Daoy (cell line): ENCODE results near the gene HOXA5. TPM values are rescaled to one million over a fixed set of nuclear protein-coding genes. Genes with fewer than 3 reads are reported as not detected.
A peak's percentile ranks its signal among the peaks of the same experiment; 100 is the strongest.

Source experiments
- DNase-seq: peaks from one replicate; pipeline ENCODE4 v3.0.0-alpha.2; 2015; ENCODE audit warnings: low read depth
- total RNA-seq: library from RNA; depleted of rRNA; stranded (reverse); fragments of >200 nt; shearing (Covaris generic); gene quantifications from 2 replicates; pipeline ENCODE4 v1.2.3, GENCODE V29; 2014

HOXA5 gene
- total RNA-seq, 1 experiment from 2014 or later = 41.1 TPM

DNA sequence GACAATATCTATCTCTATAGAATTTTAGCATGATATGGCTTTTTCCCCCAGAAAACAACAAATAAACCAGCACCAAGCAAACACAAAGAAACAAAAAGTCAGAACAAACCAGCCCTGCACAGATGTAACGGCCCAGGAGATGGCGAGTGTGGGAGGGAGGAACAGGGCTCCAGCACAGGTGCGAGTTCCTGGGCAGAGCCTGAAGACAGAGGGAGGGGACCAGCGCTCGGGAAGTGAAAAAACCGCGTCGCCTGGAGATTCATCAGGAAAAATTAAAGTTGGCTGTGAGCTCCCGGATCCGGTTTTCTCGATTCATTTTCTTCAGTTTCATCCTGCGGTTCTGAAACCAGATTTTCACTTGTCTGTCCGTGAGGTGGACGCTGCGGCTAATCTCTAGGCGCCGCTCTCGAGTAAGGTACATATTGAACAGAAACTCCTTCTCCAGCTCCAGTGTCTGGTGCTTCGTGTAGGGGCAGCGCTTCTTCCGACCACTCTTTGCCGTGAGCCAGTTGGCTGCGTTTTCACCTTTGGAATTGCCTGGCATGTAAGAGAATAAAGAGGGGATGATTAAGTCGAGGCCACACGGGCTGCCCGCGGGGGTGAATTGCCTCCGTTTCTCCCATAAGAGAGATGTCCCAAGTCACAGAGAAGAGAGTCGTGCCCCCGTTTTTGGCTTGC lies 28.3 kb upstream of the HOXA5 start:
- DNase-seq = no peak

DNA sequence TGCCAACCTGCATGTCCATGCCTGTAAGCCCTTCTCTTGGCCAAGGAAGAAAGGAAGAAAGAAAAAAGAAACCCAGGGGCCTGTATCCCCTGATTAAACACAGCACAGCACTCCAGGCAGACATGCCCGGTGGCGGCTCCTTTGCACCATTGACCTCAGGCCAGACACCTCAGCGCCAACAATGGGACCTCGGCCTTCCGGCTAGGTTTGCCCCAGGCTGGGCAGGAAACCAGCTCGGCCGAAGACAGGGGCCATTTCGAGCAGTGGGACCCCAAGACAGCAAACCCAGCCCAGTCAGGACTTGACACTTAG lies 27.8 kb upstream of the HOXA5 start:
- DNase-seq = no peak

DNA sequence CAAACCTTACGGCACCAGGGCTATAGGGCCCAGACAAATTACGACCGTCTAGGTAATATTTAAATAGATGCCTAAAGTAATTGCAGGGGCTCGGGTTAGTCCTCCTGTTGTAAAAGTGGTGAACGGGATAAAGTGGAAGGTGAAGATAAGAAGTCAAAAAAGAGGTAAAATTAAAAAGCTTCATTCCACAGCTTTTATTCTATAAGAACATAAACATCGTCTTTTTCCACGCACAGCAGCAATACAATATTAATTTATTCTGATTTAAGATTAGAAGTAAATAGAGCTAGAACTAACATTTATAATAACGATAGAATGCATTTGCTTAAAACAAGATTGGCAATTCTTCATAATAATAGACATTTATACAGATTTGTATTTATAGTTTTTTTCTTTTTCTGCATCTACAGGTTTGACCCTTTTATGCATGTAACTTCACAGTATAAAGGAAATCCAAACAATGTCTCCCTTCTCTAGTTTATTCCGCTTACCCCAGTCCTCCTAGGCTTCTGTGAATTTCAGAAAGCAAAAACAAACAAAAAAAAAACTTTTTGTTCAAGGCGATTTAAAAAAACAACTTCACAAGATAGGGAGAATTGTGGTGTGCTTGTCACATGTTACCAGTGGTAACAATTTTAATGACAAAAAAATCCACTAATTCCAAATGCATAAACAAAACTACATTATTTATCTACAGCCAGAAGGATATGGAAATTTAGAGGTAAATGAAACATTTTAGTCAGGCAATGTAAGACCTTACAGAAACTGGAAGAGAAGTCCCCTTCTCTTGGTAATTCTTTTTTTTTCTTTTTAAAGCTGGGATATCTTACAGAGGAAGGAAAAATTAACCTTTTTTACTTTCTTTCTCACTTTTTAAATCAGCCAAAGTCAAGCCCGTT lies 27.2 kb upstream of the HOXA5 start:
- DNase-seq = no peak

DNA sequence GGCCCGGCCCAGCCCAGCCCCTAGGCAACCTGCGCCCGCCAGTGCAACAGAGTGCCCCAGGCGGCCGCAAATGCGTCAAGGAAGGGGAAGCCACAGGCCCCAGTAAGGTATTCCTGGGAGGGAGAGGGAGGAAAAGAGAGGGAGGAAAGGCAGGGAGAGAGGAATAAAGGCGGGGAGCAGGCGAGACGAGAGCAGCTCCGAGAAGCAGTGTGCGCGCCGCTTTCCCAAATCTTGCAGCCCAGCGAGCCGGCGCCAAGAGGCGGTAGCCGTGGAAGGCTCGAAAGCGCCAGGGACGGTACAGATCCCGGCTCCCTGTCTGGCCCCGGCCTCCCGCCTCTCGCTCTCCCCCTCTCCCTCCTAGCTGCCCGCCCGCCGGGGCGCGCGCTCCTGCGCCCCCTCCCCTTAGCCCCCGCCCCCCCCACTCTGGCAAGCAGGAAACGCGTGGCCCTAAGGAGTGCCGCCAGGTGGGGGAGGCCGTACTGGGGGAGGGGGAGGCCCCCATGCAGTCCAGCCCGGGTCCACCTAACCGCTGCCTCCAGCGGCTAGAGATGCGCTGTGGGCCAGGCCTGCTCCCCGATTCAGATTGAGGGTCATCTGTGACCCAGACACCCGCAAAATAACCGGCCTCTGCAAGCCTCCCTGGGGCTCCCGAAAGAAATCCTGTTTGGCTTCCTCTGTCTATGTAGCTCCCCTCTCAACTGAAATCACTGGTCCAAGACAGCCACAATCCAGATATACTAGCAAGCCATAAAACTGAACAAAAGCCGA lies 26.4 kb upstream of the HOXA5 start:
- no peak for DNase-seq

DNA sequence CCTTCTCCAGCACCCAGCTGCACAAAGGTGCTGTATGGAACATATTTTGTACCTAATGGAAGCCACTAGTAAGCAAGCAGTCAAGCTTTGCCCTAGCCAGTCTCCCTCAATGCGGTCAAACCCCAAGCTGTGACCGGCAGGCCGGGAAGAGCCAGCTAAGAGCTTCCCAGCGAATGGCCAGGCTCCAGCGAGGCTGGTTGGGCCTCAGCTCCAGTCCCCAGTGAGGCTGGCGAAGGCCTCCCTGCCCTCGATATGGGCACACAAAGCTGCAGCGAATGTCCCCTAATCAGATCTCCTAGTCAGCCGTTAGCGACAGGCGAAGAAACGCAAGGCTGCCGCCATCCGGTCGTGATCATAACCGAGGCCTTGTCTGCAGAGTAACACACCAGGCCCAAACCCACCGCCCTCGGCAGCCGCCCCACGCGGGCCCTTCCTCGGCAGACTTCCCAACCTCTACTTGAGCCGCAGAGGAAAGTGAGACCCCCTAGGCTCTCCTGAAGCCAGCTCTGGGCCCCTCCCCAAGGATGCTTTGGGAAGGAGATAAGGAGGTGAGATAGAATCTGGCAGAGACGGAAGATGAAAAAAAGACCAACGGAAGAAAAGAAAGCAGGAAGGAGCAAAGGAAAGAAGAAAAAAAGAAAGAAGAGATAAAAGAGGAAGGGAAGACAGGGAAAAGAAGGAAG lies 24.9 kb upstream of the HOXA5 start:
- DNase-seq = no peak

- no peak for DNase-seq
Measured at GRCh38 chr7:27167916-27168264, 24.4 kb upstream of the HOXA5 start.

GRCh38 chr7:27166531-27167505 lies 23.3 kb upstream of the HOXA5 start:
- no peak for DNase-seq

GRCh38 chr7:27165996-27166530 lies 22.6 kb upstream of the HOXA5 start:
- no peak for DNase-seq

DNA sequence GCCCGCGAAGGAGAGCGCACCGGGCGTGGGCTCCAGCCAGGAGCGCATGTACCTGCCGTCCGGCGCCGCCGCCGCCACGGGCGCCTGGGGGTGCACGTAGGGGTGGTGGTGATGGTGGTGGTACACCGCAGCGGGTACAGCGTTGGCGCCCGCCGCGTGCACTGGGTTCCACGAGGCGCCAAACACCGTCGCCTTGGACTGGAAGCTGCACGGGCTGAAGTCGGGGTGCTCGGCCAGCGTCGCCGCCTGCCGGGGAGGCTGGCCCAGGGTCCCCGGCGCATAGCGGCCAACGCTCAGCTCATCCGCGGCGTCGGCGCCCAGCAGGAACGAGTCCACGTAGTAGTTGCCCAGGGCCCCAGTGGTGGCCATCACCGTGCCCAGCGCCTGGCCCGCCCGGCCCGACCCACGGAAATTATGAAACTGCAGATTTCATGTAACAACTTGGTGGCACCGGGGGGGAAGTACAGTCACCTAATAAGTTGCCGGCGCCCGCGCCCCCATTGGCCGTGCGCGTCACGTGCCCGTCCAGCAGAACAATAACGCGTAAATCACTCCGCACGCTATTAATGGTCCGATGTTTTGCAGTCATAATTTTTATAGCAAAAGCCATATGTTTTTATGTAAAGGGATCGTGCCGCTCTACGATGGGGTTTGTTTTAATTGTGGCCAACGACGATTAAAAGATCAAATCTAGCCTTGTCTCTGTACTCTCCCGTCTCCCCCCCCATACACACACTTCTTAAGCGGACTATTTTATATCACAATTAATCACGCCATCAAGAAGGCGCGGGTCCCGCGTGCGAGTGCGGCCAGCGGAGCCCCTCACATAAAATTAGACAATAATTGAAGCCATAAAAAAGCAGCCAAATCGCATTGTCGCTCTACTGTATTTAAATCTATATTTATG lies 21.9 kb upstream of the HOXA5 start, which contains the start of gene HOXA9:
HOXA9 (minus strand) TSS at position 449 of the 907 bp plus-strand sequence; CDS start at position 369, 80 bp downstream.
- no peak for DNase-seq

DNA sequence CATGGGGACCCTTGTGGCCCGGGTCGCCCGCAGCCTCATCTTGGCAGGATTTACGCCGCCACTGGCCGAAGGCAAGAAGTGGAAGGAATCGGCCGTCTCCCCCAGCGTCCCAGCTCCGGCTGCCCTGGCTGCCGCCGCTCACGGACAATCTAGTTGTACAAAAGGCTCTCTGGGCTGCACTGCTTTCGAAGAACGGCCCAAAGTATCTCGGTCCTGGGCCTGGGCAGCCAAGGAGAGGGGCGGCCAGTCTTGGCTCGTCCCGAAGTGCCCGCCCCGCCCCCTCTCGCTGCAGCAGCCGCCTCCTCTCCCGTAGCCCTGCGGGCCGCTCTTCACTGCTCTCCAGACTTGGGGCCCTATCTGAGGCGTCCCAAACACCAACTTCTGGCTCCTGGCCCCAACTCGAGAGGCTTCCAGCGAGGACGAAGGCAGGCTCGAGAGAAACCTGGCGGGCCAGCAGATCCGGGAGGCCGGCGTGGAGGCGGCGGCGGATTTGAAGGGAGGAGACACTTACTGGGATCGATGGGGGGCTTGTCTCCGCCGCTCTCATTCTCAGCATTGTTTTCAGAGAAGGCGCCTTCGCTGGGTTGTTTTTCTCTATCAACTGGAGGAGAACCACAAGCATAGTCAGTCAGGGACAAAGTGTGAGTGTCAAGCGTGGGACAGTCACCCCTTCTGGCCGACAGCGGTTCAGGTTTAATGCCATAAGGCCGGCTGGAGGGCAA lies 21.0 kb upstream of the HOXA5 start:
- no peak for DNase-seq

DNA sequence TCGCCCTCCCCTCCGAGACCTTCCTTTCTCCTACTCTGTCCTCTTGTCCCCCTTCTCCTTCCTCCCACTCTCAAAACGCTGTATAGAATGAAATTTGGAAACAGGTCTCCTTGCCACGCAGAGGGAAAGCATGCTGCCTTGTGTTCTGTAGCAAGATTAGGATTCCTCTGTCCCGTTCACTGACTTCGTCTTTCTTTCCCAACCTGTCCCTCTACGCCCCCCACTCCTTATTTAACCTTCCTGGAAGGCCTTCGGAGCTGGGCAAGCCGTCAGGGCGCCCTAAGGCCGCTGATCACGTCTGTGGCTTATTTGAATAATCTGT lies 20.5 kb upstream of the HOXA5 start:
- DNase-seq = no peak

DNA sequence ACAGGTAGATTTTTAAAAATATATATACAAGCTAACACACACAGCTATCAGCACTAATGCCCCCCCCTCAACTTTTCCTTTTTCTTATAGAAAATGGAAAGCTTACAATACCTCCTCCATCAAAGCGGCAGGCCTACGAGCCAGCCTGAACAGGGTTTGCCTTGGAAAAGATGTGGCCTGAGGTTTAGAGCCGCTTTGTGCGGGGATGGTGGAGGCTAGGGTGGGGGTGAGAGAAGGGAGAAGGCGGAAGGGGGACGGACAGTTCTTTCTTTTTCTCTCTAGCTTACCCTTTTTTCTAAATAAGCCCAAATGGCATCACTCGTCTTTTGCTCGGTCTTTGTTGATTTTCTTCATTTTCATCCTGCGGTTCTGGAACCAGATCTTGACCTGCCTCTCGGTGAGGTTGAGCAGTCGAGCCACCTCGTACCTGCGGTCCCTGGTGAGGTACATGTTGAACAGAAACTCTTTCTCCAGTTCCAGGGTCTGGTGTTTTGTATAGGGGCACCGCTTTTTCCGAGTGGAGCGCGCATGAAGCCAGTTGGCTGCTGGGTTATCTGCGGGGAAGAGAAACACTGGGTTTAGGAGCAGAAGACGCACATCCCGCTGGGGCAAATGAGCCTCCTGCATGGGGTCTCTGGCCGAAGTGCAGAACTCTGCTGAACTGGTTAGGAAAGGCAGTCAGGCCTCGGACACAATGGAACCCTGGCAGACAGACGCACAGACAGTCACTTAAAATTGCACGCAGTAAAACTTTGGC lies 20.0 kb upstream of the HOXA5 start:
- DNase-seq = no peak

DNA sequence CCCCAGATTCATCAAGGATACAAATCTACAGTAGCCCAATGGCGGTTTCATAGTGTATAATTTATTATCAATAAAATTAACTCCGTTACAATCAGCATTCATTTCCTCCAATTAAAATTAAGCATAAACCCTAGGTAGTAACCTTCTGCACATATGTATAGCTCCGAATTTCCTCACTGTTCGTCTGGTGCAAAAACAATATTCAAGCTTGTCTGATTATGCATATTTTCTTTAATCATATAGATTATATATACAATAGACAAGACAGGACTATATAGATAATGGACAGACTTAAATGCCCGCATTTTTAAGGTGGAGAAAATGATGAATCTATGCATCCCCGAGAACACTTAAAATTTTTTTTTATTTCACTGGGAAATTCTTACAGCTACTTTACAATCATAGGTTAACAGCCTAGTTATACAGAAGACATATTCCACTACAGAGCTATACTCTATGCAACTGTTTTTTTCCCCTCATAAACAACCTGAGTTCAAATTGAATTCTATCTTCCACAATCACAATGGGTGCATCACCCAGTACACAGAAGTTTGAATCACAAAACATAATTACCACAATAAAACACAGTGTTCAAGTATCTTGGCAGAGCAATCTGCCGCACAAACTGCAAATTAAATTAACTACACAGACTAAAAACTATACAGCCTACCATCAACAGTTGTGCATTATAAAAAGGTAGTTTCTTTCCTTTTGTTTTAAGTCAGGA lies 19.2 kb upstream of the HOXA5 start:
- no peak for DNase-seq

- DNase-seq = no peak
Measured at GRCh38 chr7:27161721-27162560, 18.5 kb upstream of the HOXA5 start.

- no peak for DNase-seq
Measured at GRCh38 chr7:27161214-27161720, 17.8 kb upstream of the HOXA5 start.

GRCh38 chr7:27160546-27161213 lies 17.2 kb upstream of the HOXA5 start:
- peak; percentile 95 for DNase-seq
